H9 (cell line): ENCODE data around the gene TELO2. TPM values are rescaled to one million over a fixed set of nuclear protein-coding genes. Genes with fewer than 3 reads are reported as not detected.

Source experiments
- DNase-seq: peaks from one replicate; pipeline ENCODE4 v3.0.0-alpha.2; 2017
- H2AFZ ChIP-seq: one replicate; pipeline ENCODE4 v1.6.1; 2013; ENCODE audit warnings: mild to moderate bottlenecking, low read length, control low read depth, moderate library complexity
- H2AK5ac ChIP-seq: 2 replicates; pipeline ENCODE4 v1.6.1; 2013; ENCODE audit warnings: low read length, control low read depth, mixed read lengths; ENCODE audit not compliant: insufficient read length
- H2BK120ac ChIP-seq: one replicate; pipeline ENCODE4 v1.6.1; 2013; ENCODE audit warnings: low read depth, mild to moderate bottlenecking, low read length, control low read depth, inconsistent platforms; ENCODE audit not compliant: poor library complexity, severe bottlenecking
- H2BK12ac ChIP-seq: 2 replicates; pipeline ENCODE4 v1.6.1; 2013; ENCODE audit warnings: low read length, control low read depth, mixed read lengths, low read depth; ENCODE audit not compliant: insufficient read length
- H2BK15ac ChIP-seq: 2 replicates; pipeline ENCODE4 v1.6.1; 2013; ENCODE audit warnings: low read depth, low read length, control low read depth
- H2BK20ac ChIP-seq: one replicate; pipeline ENCODE4 v1.6.1; 2013; ENCODE audit warnings: low read depth, mild to moderate bottlenecking, low read length, control low read depth, inconsistent platforms; ENCODE audit not compliant: poor library complexity, severe bottlenecking
- H2BK5ac ChIP-seq: 2 replicates; pipeline ENCODE4 v1.6.1; 2013; ENCODE audit warnings: low read length, control low read depth, mixed read lengths; ENCODE audit not compliant: insufficient read length
- H3K14ac ChIP-seq: 2 replicates; pipeline ENCODE4 v1.6.1; 2013; ENCODE audit warnings: low read length, control low read depth; ENCODE audit not compliant: insufficient read depth
- H3K18ac ChIP-seq: 2 replicates; pipeline ENCODE4 v1.6.1; 2013; ENCODE audit warnings: low read depth, mild to moderate bottlenecking, mixed read lengths, low read length, control low read depth; ENCODE audit not compliant: insufficient read length
- H3K23ac ChIP-seq: 2 replicates; pipeline ENCODE4 v1.6.1; 2013; ENCODE audit warnings: low read length, control low read depth, mixed read lengths, low read depth; ENCODE audit not compliant: insufficient read length
- H3K23me2 ChIP-seq: 2 replicates; pipeline ENCODE4 v1.6.1; 2013; ENCODE audit warnings: low read depth, mild to moderate bottlenecking, mixed read lengths, low read length, control low read depth; ENCODE audit not compliant: insufficient read length, poor library complexity, severe bottlenecking
- H3K27ac ChIP-seq: 2 replicates; pipeline ENCODE4 v1.5.1; 2013; ENCODE audit warnings: low read length, control low read depth, mixed read lengths, low read depth; ENCODE audit not compliant: insufficient read length
- H3K27me3 ChIP-seq: 2 replicates; pipeline ENCODE4 v1.6.1; 2013; ENCODE audit warnings: low read length, control low read depth, inconsistent platforms; ENCODE audit not compliant: insufficient read depth
- H3K4ac ChIP-seq: 2 replicates; pipeline ENCODE4 v1.6.1; 2013; ENCODE audit warnings: low read depth, mild to moderate bottlenecking, control low read depth, inconsistent platforms, low read length, moderate library complexity
- H3K4me1 ChIP-seq: 2 replicates; pipeline ENCODE4 v1.6.1; 2013; ENCODE audit warnings: low read length, control low read depth, inconsistent platforms; ENCODE audit not compliant: insufficient read depth
- H3K4me2 ChIP-seq: 2 replicates; pipeline ENCODE4 v1.6.1; 2013; ENCODE audit warnings: low read length, control low read depth, mixed read lengths; ENCODE audit not compliant: insufficient read length, insufficient read depth
- H3K56ac ChIP-seq: 2 replicates; pipeline ENCODE4 v1.6.1; 2013; ENCODE audit warnings: low read depth, mild to moderate bottlenecking, mixed read lengths, low read length, control low read depth; ENCODE audit not compliant: insufficient read length
- H3K79me1 ChIP-seq: 2 replicates; pipeline ENCODE4 v1.6.1; 2013; ENCODE audit warnings: low read depth, mild to moderate bottlenecking, moderate library complexity, low read length, control low read depth, inconsistent platforms; ENCODE audit not compliant: insufficient read depth, poor library complexity, severe bottlenecking
- H3K79me2 ChIP-seq: 2 replicates; pipeline ENCODE4 v1.6.1; 2013; ENCODE audit warnings: low read length, control low read depth, inconsistent platforms; ENCODE audit not compliant: insufficient read depth
- H3K9ac ChIP-seq: 2 replicates; pipeline ENCODE4 v1.6.1; 2013; ENCODE audit warnings: low read length, control low read depth, mixed read lengths; ENCODE audit not compliant: insufficient read length; ENCODE audit errors: extremely low read depth
- H3K9me3 ChIP-seq: one replicate; pipeline ENCODE4 v1.6.1; 2013; ENCODE audit warnings: low read depth, low read length, inconsistent platforms; ENCODE audit not compliant: control insufficient read depth
- H3T11ph ChIP-seq: one replicate; pipeline ENCODE4 v1.6.1; 2013; ENCODE audit warnings: mild to moderate bottlenecking, low read length, control low read depth, inconsistent platforms
- H4K20me1 ChIP-seq: one replicate; pipeline ENCODE4 v1.6.1; 2013; ENCODE audit not compliant: control insufficient read depth, insufficient read length, insufficient read depth
- H4K5ac ChIP-seq: 2 replicates; pipeline ENCODE4 v1.6.1; 2013; ENCODE audit warnings: low read depth, mild to moderate bottlenecking, mixed read lengths, low read length, control low read depth; ENCODE audit not compliant: insufficient read length
- H4K8ac ChIP-seq: replicated peaks from 2 replicates; pipeline ENCODE4 v1.6.1; 2013; ENCODE audit warnings: low read length, control low read depth, mixed read lengths, low read depth; ENCODE audit not compliant: insufficient read length
- H4K91ac ChIP-seq: 2 replicates; pipeline ENCODE4 v1.6.1; 2013; ENCODE audit warnings: low read depth, mild to moderate bottlenecking, moderate library complexity, mixed read lengths, low read length, control low read depth; ENCODE audit not compliant: insufficient read length
- H3K27ac Mint-ChIP-seq, 3 experiments: 2 replicates in 2 of 3; 3 replicates in 1 of 3; pipeline ENCODE4 v1.8.0; 2020 to 2021; ENCODE audit warnings: mixed read lengths in 3 of 3, mild to moderate bottlenecking in 1 of 3, moderate library complexity in 1 of 3
- H3K27me3 Mint-ChIP-seq: 2 replicates; pipeline ENCODE4 v1.8.0; 2021; ENCODE audit warnings: low read depth, mild to moderate bottlenecking, moderate library complexity, mixed read lengths
- H3K36me3 Mint-ChIP-seq, 3 experiments: 2 replicates in 2 of 3; 3 replicates in 1 of 3; pipeline ENCODE4 v1.8.0; 2020 to 2021; ENCODE audit warnings: low read depth in 3 of 3, mixed read lengths in 3 of 3; ENCODE audit not compliant: insufficient read depth in 1 of 3
- H3K4me1 Mint-ChIP-seq, 2 experiments: 2 replicates each; pipeline ENCODE4 v1.8.0; 2020; ENCODE audit warnings: mixed read lengths in 2 of 2
- H3K4me3 Mint-ChIP-seq, 2 experiments: 2 replicates in 1 of 2; 3 replicates in 1 of 2; pipeline ENCODE4 v1.8.0; 2020 to 2021; ENCODE audit warnings: mild to moderate bottlenecking in 2 of 2, mixed read lengths in 2 of 2, moderate library complexity in 1 of 2
- H3K9me3 Mint-ChIP-seq, 2 experiments: 2 replicates in 1 of 2; 3 replicates in 1 of 2; pipeline ENCODE4 v1.8.0; 2020; ENCODE audit warnings: mild to moderate bottlenecking in 2 of 2, mixed read lengths in 2 of 2, moderate library complexity in 1 of 2
- CTCF ChIP-seq: fragments of 200-600 bp; sonication (generic); conservative IDR thresholded peaks from 3 replicates; pipeline ENCODE4 v1.8.0; 2021; ENCODE audit warnings: antibody characterized with exemption, mild to moderate bottlenecking
- WGBS: extraction: QIAGEN DNeasy Blood & Tissue Kit; methylation state at CpG from one replicate; pipeline ENCODE4 v1.1.7; 2013; ENCODE audit warnings: missing lambda C conversion rate, low lambda C conversion rate, mixed read lengths; ENCODE audit not compliant: insufficient read length; ENCODE audit errors: extremely low coverage; 5-methylcytosine and 5-hydroxymethylcytosine counted together
- total RNA-seq: library from RNA; stranded (reverse); gene quantifications from 2 replicates; pipeline ENCODE4 v1.2.1, GENCODE V29; 2021

The TELO2 gene
- total RNA-seq, 1 experiment from 2014 or later, result 98.9 TPM

DNA sequence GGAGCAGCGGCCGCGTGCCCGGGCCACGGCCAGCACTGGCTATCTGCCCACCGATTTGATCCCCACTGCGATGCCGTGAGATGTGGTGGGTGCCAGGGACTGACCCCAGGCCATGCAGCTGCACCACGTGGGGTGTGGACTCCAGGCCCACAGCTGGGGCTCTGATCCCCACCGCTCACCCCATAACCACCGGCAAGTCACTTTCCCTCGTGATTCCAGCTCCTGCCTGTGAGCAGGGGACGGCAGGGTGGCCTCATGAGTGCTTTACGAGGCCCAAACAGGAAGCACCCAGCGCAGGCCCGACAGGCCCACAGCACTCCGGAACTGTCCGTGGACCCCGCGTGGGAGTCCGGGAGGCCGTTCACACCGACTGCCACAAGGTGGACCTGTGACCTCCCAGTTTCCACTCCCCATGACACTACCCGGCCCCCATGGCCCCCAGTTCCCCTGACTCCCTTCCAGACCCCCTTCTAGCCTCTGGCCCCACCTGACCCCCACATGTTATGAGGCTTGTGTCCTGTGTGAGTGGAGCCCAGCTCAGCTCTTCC, 5.0 kb upstream of the TELO2 start:
- no peaks in the 10 kb centered on the region for H3K9me3 ChIP-seq
- H3K56ac ChIP-seq, result no peak overlapping the region
- no peak overlapping the region for H3K27ac ChIP-seq
- peaks cover 3% of the 10 kb centered on the region for H3K23me2 ChIP-seq
- no peak overlapping the region for H3K9ac ChIP-seq
- H4K5ac ChIP-seq, result no peak overlapping the region
- H3K4me2 ChIP-seq, result no peak overlapping the region
- no peaks in the 10 kb centered on the region for H3K79me1 ChIP-seq
- no peak for DNase-seq
- no peak for TF ChIP-seq CTCF
- H3K79me2 ChIP-seq, result no peaks in the 10 kb centered on the region
- H3K23ac ChIP-seq, result no peak overlapping the region
- H3K9me3 Mint-ChIP-seq, result no peaks in the 10 kb centered on the region
- H2BK12ac ChIP-seq, result no peak overlapping the region
- no peak overlapping the region for H2AK5ac ChIP-seq
- no CpG with 5 or more reads among the region's 24 CpGs for WGBS
- H2BK5ac ChIP-seq, result no peak overlapping the region
- H2BK20ac ChIP-seq, result no peak overlapping the region
- no peak overlapping the region for H4K91ac ChIP-seq
- H3K18ac ChIP-seq, result no peak overlapping the region
- no peak overlapping the region; the same call in 1 of the 2 replicates for H2BK15ac ChIP-seq
- no peaks in the 10 kb centered on the region; the same call in 1 of the 2 replicates for H3K4me1 ChIP-seq
- no peak overlapping the region for H3T11ph ChIP-seq
- H3K27me3 Mint-ChIP-seq, result peaks cover 30% of the 10 kb centered on the region
- no peak overlapping the region for H4K8ac ChIP-seq
- H3K27me3 ChIP-seq, result no peaks in the 10 kb centered on the region
- H3K36me3 Mint-ChIP-seq, result no peaks in the 10 kb centered on the region
- H3K4me1 Mint-ChIP-seq, result peaks cover 4 to 7% of the 10 kb centered on the region in 2 experiments
- 0 out of 7 replicates have a peak overlapping the region, but pooled peaks of 1 of the 3 experiments have one; percentile 39 for H3K27ac Mint-ChIP-seq
- no peak overlapping the region for H3K4ac ChIP-seq
- H2BK120ac ChIP-seq, result no peak overlapping the region
- H4K20me1 ChIP-seq, result no peaks in the 10 kb centered on the region
- no peak overlapping the region for H2AFZ ChIP-seq
- H3K4me3 Mint-ChIP-seq, result no peak overlapping the region
- no peak overlapping the region for H3K14ac ChIP-seq
